WTC11 (cell line): ENCODE data around the gene HOXA5. TPM values are rescaled to one million over a fixed set of nuclear protein-coding genes. Genes with fewer than 3 reads are reported as not detected.

Source experiments
- ATAC-seq: fragments of 200-7000 bp; cut with Tn5 transposase; 2 replicates; pipeline ENCODE4 v1.10.0; 2021; ENCODE audit warnings: mild to moderate bottlenecking, moderate library complexity
- CTCF ChIA-PET: fragments of 300-600 bp; sonication (Branson Sonifier 250); formaldehyde crosslinking; loops from one replicate; lab custom pipeline; 2021; ENCODE audit warnings: antibody characterized with exemption; lab: Charles Lee
- POLR2A ChIA-PET: fragments of 350-600 bp; sonication (Branson Sonifier 250); formaldehyde crosslinking; loops from one replicate; lab custom pipeline; 2021; ENCODE audit warnings: antibody characterized with exemption; lab: Charles Lee
- DNase-seq: peaks from one replicate; pipeline ENCODE4 v3.0.0; 2021; ENCODE audit warnings: low spot score
- H3K27ac Mint-ChIP-seq: 2 replicates; pipeline ENCODE4 v1.8.0; 2021; ENCODE audit warnings: mixed read lengths
- H3K27me3 Mint-ChIP-seq: 2 replicates; pipeline ENCODE4 v1.8.0; 2021; ENCODE audit warnings: low read depth, mild to moderate bottlenecking, moderate library complexity, mixed read lengths
- H3K36me3 Mint-ChIP-seq: 2 replicates; pipeline ENCODE4 v1.8.0; 2021; ENCODE audit warnings: mixed read lengths
- H3K4me1 Mint-ChIP-seq: 2 replicates; pipeline ENCODE4 v1.8.0; 2022; ENCODE audit warnings: mixed read lengths
- H3K4me3 Mint-ChIP-seq: 2 replicates; pipeline ENCODE4 v1.8.0; 2021; ENCODE audit warnings: mild to moderate bottlenecking, moderate library complexity, mixed read lengths
- H3K9me3 Mint-ChIP-seq: 2 replicates; pipeline ENCODE4 v1.8.0; 2021; ENCODE audit warnings: mixed read lengths
- FOXJ3 ChIP-seq: sonication (generic); formaldehyde crosslinking; IDR thresholded peaks from 2 replicates; pipeline ENCODE4 v1.9.0; 2021; ENCODE audit warnings: missing genetic modification reagents, mild to moderate bottlenecking, borderline replicate concordance
- HMGXB4 ChIP-seq: sonication (generic); formaldehyde crosslinking; IDR thresholded peaks from 2 replicates; pipeline ENCODE4 v1.8.1; 2023; ENCODE audit warnings: mild to moderate bottlenecking, moderate library complexity, missing genetic modification reagents
- MXD4 ChIP-seq: fragments of 250-450 bp; sonication (Bioruptor Pico); IDR thresholded peaks from 2 replicates; pipeline ENCODE4 v1.8.0; 2021; ENCODE audit warnings: mild to moderate bottlenecking, moderate library complexity, borderline replicate concordance
- NR2C2 ChIP-seq: sonication (generic); formaldehyde crosslinking; IDR thresholded peaks from 2 replicates; pipeline ENCODE4 v1.8.0; 2022; ENCODE audit warnings: mild to moderate bottlenecking, missing genetic modification reagents
- RELA ChIP-seq: sonication (generic); formaldehyde crosslinking; IDR thresholded peaks from 2 replicates; pipeline ENCODE4 v1.8.1; 2022; ENCODE audit warnings: missing genetic modification reagents, mild to moderate bottlenecking, borderline replicate concordance
- SMAD4 ChIP-seq: sonication (generic); formaldehyde crosslinking; IDR thresholded peaks from 2 replicates; pipeline ENCODE4 v1.8.0; 2022; ENCODE audit warnings: mild to moderate bottlenecking, missing genetic modification reagents
- SP1 ChIP-seq: sonication (generic); formaldehyde crosslinking; conservative IDR thresholded peaks from 2 replicates; pipeline ENCODE4 v1.8.1; 2022; ENCODE audit warnings: missing genetic modification reagents
- TP53 ChIP-seq: sonication (generic); formaldehyde crosslinking; IDR thresholded peaks from 2 replicates; pipeline ENCODE4 v1.8.1; 2023; ENCODE audit warnings: mild to moderate bottlenecking, missing genetic modification reagents
- USF2 ChIP-seq: sonication (generic); formaldehyde crosslinking; IDR thresholded peaks from 2 replicates; pipeline ENCODE4 v1.8.1; 2023; ENCODE audit warnings: mild to moderate bottlenecking, missing genetic modification reagents, moderate library complexity
- ZBTB21 ChIP-seq: sonication (generic); formaldehyde crosslinking; IDR thresholded peaks from 2 replicates; pipeline ENCODE4 v1.8.1; 2023; ENCODE audit warnings: mild to moderate bottlenecking, missing genetic modification reagents, borderline replicate concordance
- ZNF396 ChIP-seq: fragments of 250-450 bp; sonication (Bioruptor Pico); IDR thresholded peaks from 2 replicates; pipeline ENCODE4 v1.8.0; 2021; ENCODE audit warnings: mild to moderate bottlenecking, moderate library complexity, borderline replicate concordance
- ZNF423 ChIP-seq: fragments of 250-450 bp; sonication (Bioruptor Pico); IDR thresholded peaks from 2 replicates; pipeline ENCODE4 v2.1.2; 2022; ENCODE audit warnings: mild to moderate bottlenecking, moderate library complexity
- ZSCAN18 ChIP-seq: fragments of 250-450 bp; sonication (Bioruptor Pico); IDR thresholded peaks from 2 replicates; pipeline ENCODE4 v2.1.2; 2022; ENCODE audit warnings: mild to moderate bottlenecking, moderate library complexity
- total RNA-seq: library from RNA; stranded (reverse); gene quantifications from 3 replicates; pipeline ENCODE4 v1.2.3, GENCODE V29; 2021
- TF ChIP-seq, protein P1 (sequence below): sonication (generic); formaldehyde crosslinking; IDR thresholded peaks from 2 replicates; pipeline ENCODE4 v1.8.0; 2022; ENCODE audit warnings: missing genetic modification reagents
- TF ChIP-seq, protein P2 (sequence below): sonication (generic); formaldehyde crosslinking; IDR thresholded peaks from 2 replicates; pipeline ENCODE4 v1.8.1; 2022; ENCODE audit warnings: low read depth, missing genetic modification reagents, borderline replicate concordance
- TF ChIP-seq, protein P3 (sequence below): sonication (generic); formaldehyde crosslinking; IDR thresholded peaks from 2 replicates; pipeline ENCODE4 v1.8.1; 2022; ENCODE audit warnings: missing genetic modification reagents, borderline replicate concordance
- TF ChIP-seq, protein P4 (sequence below): sonication (generic); formaldehyde crosslinking; IDR thresholded peaks from 2 replicates; pipeline ENCODE4 v1.8.0; 2022; ENCODE audit warnings: mild to moderate bottlenecking, missing genetic modification reagents

The HOXA5 gene
- total RNA-seq, 1 experiment from 2014 or later = not detected

- TF ChIP-seq, protein P1, sequence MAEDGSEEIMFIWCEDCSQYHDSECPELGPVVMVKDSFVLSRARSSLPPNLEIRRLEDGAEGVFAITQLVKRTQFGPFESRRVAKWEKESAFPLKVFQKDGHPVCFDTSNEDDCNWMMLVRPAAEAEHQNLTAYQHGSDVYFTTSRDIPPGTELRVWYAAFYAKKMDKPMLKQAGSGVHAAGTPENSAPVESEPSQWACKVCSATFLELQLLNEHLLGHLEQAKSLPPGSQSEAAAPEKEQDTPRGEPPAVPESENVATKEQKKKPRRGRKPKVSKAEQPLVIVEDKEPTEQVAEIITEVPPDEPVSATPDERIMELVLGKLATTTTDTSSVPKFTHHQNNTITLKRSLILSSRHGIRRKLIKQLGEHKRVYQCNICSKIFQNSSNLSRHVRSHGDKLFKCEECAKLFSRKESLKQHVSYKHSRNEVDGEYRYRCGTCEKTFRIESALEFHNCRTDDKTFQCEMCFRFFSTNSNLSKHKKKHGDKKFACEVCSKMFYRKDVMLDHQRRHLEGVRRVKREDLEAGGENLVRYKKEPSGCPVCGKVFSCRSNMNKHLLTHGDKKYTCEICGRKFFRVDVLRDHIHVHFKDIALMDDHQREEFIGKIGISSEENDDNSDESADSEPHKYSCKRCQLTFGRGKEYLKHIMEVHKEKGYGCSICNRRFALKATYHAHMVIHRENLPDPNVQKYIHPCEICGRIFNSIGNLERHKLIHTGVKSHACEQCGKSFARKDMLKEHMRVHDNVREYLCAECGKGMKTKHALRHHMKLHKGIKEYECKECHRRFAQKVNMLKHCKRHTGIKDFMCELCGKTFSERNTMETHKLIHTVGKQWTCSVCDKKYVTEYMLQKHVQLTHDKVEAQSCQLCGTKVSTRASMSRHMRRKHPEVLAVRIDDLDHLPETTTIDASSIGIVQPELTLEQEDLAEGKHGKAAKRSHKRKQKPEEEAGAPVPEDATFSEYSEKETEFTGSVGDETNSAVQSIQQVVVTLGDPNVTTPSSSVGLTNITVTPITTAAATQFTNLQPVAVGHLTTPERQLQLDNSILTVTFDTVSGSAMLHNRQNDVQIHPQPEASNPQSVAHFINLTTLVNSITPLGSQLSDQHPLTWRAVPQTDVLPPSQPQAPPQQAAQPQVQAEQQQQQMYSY (CRISPR knock-in tag) = no peak
- TF ChIP-seq ZNF423 (CRISPR knock-in tag) (no peak), HMGXB4 (no peak)
These were observed 26.3 kb downstream of the HOXA5 start (continued) for GRCh38 chr7:27116962-27117886.

DNA sequence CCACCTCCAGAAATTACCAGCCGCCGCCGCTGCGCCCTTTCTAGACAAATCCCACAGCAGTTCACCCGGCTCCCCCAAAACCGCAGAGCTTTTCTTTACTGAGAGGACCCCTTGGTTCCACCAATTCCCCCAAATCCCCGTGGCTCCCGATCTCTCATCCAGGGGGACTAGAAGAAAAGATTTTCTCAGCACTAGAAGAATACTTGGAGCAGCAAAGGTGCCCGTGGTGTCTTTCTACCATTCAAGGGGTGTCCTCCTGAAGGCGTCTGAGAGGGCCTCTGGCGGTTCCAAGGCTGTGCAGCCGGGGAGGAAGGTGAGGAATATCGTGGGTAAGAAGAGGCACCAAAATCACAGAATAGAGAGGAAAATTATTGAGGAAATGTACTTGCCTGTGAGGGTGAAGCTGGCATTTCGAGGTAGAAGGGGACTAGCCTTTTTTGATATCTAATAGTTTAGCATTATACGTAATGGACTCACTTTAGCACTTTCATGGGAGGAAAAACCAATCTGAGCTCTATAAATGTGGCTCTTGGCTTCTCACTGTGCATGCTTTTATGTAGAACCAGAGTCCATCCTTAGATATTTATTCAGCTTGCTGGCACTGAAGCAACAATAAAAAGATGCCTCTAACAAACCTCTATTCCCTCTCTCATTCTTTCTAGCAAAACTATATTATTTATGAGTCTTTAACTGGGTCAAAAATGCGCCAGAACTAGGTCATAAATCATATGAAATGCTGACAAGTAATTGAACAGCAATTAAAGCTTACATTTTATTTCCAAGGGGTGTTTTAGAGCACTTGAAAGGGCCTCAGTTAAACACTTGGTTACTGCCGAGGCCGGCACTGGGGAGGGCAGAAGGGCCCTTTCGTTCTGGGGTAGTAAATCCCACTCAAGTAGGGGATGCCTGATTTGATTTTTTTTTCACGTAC is 27.2 kb downstream of the HOXA5 start:
- CTCF ChIA-PET = interaction anchor here (0.8 to 3.9 kb wide), 5 partner anchors 27 to 63 kb away, joined by 3 to 12 read pairs (median 4); partner anchors contain the start of gene HOXA5
- no peak for DNase-seq
- H3K27ac Mint-ChIP-seq = no peak overlapping the region
- no peak for ATAC-seq
- no peak overlapping the region for H3K4me3 Mint-ChIP-seq
- no peaks in the 10 kb centered on the region for H3K9me3 Mint-ChIP-seq
- H3K4me1 Mint-ChIP-seq = peaks cover 13% of the 10 kb centered on the region
- TF ChIP-seq SP1 (CRISPR knock-in tag) = no peak
- TF ChIP-seq FOXJ3 (CRISPR knock-in tag) = no peak
- TF ChIP-seq, protein P2, sequence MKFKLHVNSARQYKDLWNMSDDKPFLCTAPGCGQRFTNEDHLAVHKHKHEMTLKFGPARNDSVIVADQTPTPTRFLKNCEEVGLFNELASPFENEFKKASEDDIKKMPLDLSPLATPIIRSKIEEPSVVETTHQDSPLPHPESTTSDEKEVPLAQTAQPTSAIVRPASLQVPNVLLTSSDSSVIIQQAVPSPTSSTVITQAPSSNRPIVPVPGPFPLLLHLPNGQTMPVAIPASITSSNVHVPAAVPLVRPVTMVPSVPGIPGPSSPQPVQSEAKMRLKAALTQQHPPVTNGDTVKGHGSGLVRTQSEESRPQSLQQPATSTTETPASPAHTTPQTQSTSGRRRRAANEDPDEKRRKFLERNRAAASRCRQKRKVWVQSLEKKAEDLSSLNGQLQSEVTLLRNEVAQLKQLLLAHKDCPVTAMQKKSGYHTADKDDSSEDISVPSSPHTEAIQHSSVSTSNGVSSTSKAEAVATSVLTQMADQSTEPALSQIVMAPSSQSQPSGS (CRISPR knock-in tag) = no peak
- TF ChIP-seq MXD4 = no peak
- TF ChIP-seq ZNF396 (CRISPR knock-in tag) = no peak
- no peak for TF ChIP-seq NR2C2 (CRISPR knock-in tag)
- no peak for TF ChIP-seq TP53 (CRISPR knock-in tag)
- TF ChIP-seq SMAD4 (CRISPR knock-in tag) = no peak
- TF ChIP-seq, protein P3, sequence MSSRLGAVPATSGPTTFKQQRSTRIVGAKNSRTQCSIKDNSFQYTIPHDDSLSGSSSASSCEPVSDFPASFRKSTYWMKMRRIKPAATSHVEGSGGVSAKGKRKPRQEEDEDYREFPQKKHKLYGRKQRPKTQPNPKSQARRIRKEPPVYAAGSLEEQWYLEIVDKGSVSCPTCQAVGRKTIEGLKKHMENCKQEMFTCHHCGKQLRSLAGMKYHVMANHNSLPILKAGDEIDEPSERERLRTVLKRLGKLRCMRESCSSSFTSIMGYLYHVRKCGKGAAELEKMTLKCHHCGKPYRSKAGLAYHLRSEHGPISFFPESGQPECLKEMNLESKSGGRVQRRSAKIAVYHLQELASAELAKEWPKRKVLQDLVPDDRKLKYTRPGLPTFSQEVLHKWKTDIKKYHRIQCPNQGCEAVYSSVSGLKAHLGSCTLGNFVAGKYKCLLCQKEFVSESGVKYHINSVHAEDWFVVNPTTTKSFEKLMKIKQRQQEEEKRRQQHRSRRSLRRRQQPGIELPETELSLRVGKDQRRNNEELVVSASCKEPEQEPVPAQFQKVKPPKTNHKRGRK = no peak
- TF ChIP-seq ZSCAN18 = no peak
- TF ChIP-seq, protein P4, sequence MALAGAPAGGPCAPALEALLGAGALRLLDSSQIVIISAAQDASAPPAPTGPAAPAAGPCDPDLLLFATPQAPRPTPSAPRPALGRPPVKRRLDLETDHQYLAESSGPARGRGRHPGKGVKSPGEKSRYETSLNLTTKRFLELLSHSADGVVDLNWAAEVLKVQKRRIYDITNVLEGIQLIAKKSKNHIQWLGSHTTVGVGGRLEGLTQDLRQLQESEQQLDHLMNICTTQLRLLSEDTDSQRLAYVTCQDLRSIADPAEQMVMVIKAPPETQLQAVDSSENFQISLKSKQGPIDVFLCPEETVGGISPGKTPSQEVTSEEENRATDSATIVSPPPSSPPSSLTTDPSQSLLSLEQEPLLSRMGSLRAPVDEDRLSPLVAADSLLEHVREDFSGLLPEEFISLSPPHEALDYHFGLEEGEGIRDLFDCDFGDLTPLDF (CRISPR knock-in tag) = no peak
- TF ChIP-seq ZBTB21 = no peak
- TF ChIP-seq USF2 (CRISPR knock-in tag) = no peak
- TF ChIP-seq RELA (CRISPR knock-in tag) = no peak
- TF ChIP-seq, all 79 proteins: peak for 0
- H3K27me3 Mint-ChIP-seq = peaks cover 95% of the 10 kb centered on the region
- no peaks in the 10 kb centered on the region for H3K36me3 Mint-ChIP-seq
- POLR2A ChIA-PET = interaction anchor here (1.1 kb wide), 1 partner anchor 16 kb away, joined by 4 read pairs; no protein-coding TSS in a partner anchor
